ENCODE measurements around the gene PRKCA.

PRKCA gene

DNA sequence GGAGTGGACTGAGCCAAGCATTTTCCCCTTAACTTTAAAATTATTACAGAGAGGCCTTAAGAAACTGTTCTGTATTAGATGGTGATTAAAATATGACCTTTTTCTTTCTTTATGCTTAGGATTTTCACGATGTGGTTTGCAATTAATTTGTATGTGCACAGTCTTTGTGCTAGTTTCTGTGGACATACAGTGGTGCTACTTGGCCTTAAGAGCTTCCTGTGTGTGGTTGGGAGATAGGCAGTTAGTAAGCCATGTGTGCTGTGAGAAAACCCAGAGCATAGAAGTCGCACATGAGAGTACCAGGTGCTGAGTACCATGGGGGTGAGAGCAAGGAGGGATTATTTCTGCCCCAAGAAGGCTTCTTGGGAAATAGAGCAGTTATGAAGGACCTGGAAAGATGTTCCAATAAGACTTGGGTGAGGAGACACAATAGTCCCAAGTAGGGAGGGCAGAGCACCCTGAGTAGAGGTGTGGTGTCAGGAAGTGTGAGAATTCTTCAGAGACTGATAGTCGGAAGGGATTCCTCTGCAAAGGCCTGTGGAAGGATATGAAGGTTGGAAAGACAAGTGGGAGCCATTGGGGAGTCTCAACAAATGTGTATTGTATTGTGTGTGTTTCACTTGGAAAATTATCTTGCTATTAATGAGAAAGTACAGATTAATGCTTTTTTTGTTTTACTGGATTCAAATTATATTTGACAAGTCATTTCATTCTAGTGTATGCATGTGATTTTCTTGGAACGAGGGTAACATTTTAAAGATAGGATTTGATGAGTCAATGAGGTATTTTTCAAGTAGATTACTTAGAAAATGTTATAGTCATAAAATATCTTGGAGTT is 239.9 kb downstream of the PRKCA start:
- Histone ChIP-seq H3K4me3 (ENCODE audit: low read length) (peak overlapping the region; percentile 70), H3K4me1 (ENCODE audit: control insufficient read depth, low read length) (peaks cover 63% of the 10 kb centered on the region), H3K79me2 (ENCODE audit: control insufficient read depth, low read length) (peaks cover 6% of the 10 kb centered on the region; the same call in 1 of the 2 replicates), H3K4me2 (ENCODE audit: low read length) (peak overlapping the region; percentile 87), H3K27ac (ENCODE audit: low read depth, low read length) (peak overlapping the region; percentile 96), H3F3A (ENCODE audit: control insufficient read depth, insufficient read depth) (peaks cover 23% of the 10 kb centered on the region), H3K36me3 (ENCODE audit: control insufficient read depth, low read length) (no peaks in the 10 kb centered on the region; the same call in 1 of the 2 replicates), H4K20me1 (ENCODE audit: control insufficient read depth, insufficient read depth, low read depth, low read length) (no peaks in the 10 kb centered on the region), H3K9me2 (replicated peaks; ENCODE audit: control insufficient read depth, low read length) (no peaks in the 10 kb centered on the region), H3K27me3 (ENCODE audit: control insufficient read depth, low read length) (no peaks in the 10 kb centered on the region), H3K9me3 (ENCODE audit: control insufficient read depth, insufficient read depth, low read length) (peaks cover 14% of the 10 kb centered on the region)
- TF ChIP-seq, protein P1, sequence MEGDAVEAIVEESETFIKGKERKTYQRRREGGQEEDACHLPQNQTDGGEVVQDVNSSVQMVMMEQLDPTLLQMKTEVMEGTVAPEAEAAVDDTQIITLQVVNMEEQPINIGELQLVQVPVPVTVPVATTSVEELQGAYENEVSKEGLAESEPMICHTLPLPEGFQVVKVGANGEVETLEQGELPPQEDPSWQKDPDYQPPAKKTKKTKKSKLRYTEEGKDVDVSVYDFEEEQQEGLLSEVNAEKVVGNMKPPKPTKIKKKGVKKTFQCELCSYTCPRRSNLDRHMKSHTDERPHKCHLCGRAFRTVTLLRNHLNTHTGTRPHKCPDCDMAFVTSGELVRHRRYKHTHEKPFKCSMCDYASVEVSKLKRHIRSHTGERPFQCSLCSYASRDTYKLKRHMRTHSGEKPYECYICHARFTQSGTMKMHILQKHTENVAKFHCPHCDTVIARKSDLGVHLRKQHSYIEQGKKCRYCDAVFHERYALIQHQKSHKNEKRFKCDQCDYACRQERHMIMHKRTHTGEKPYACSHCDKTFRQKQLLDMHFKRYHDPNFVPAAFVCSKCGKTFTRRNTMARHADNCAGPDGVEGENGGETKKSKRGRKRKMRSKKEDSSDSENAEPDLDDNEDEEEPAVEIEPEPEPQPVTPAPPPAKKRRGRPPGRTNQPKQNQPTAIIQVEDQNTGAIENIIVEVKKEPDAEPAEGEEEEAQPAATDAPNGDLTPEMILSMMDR (IDR thresholded peaks at IDR 0.05; ENCODE audit: low read depth, low read length, poor library complexity, severe bottlenecking) = no peak
- TF ChIP-seq EZH2phosphoT487 (IDR thresholded peaks at IDR 0.05; ENCODE audit: borderline replicate concordance, low read length) = no peak

DNA sequence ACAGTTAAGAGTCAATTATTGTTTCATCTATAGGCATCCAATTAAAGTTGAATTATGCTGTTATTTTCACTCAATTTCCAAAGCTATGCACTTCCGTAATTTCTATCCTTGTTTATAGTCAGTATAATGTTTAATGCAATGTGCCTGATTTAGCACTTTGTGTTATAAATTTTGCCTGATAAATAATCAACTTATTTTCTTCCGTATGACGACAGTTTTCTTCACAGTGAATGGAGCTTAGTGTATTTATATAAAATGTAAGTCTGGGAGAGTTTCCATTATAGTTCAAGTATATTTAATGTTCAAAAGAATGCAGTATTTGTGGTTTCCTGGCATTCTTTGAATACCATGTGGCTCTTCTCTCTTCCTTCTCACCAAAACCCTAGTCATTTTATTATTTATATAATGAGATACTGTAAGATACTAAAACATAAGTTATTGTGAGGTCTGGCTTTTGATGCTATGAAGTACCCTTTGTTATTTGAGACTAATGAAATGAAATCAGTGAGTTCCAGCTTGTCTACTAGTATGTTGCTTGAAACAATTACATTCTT is 240.6 kb downstream of the PRKCA start:
- H3K4me2 ChIP-seq (ENCODE audit: low read length) = peak overlapping the region; percentile 87
- no peaks in the 10 kb centered on the region for H3K9me2 ChIP-seq (replicated peaks; ENCODE audit: control insufficient read depth, low read length)
- H3K27me3 ChIP-seq (ENCODE audit: control insufficient read depth, low read length) = no peaks in the 10 kb centered on the region
- H3K79me2 ChIP-seq (ENCODE audit: control insufficient read depth, low read length) = peaks cover 6% of the 10 kb centered on the region; the same call in 1 of the 2 replicates
- peak overlapping the region; percentile 96 for H3K27ac ChIP-seq (ENCODE audit: low read depth, low read length)
- H3K9me3 ChIP-seq (ENCODE audit: control insufficient read depth, insufficient read depth, low read length) = peaks cover 14% of the 10 kb centered on the region
- no peaks in the 10 kb centered on the region; the same call in 1 of the 2 replicates for H3K36me3 ChIP-seq (ENCODE audit: control insufficient read depth, low read length)
- TF ChIP-seq, protein P1 (IDR thresholded peaks at IDR 0.05; ENCODE audit: low read depth, low read length, poor library complexity, severe bottlenecking) = no peak
- no peak for TF ChIP-seq EZH2phosphoT487 (IDR thresholded peaks at IDR 0.05; ENCODE audit: borderline replicate concordance, low read length)
- H4K20me1 ChIP-seq (ENCODE audit: control insufficient read depth, insufficient read depth, low read depth, low read length) = no peaks in the 10 kb centered on the region
- peaks cover 60% of the 10 kb centered on the region for H3K4me1 ChIP-seq (ENCODE audit: control insufficient read depth, low read length)
- peak overlapping the region; percentile 70 for H3K4me3 ChIP-seq (ENCODE audit: low read length)
- peaks cover 23% of the 10 kb centered on the region for H3F3A ChIP-seq (ENCODE audit: control insufficient read depth, insufficient read depth)

DNA sequence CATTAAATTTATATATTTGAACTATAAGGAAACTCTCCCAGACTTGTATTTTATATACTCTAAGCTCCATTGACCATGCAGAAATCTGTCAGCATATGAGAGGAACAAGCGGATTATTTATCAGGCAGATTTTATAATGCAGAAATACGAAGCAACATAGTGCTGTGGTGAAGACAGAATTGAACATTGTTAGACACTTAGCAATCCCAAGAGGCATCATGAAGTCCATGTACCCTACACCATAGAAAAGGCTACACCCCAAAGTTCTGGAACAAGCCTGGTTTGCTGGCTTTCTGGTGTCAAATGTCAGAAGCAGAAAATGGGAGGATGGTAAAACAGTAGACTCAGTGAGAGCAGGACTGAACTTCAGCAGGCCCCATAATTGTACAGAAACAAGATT is 241.1 kb downstream of the PRKCA start:
- peaks cover 14% of the 10 kb centered on the region for H3K9me3 ChIP-seq (ENCODE audit: control insufficient read depth, insufficient read depth, low read length)
- H4K20me1 ChIP-seq (ENCODE audit: control insufficient read depth, insufficient read depth, low read depth, low read length) = no peaks in the 10 kb centered on the region
- H3K4me1 ChIP-seq (ENCODE audit: control insufficient read depth, low read length) = peaks cover 59% of the 10 kb centered on the region
- H3K36me3 ChIP-seq (ENCODE audit: control insufficient read depth, low read length) = no peaks in the 10 kb centered on the region; the same call in 1 of the 2 replicates
- peak overlapping the region; percentile 96 for H3K27ac ChIP-seq (ENCODE audit: low read depth, low read length)
- no peaks in the 10 kb centered on the region for H3K27me3 ChIP-seq (ENCODE audit: control insufficient read depth, low read length)
- H3K9me2 ChIP-seq (replicated peaks; ENCODE audit: control insufficient read depth, low read length) = no peaks in the 10 kb centered on the region
- peaks cover 23% of the 10 kb centered on the region for H3F3A ChIP-seq (ENCODE audit: control insufficient read depth, insufficient read depth)
- TF ChIP-seq, protein P1 (IDR thresholded peaks at IDR 0.05; ENCODE audit: low read depth, low read length, poor library complexity, severe bottlenecking) = no peak
- TF ChIP-seq EZH2phosphoT487 (IDR thresholded peaks at IDR 0.05; ENCODE audit: borderline replicate concordance, low read length) = no peak
- peaks cover 6% of the 10 kb centered on the region; the same call in 1 of the 2 replicates for H3K79me2 ChIP-seq (ENCODE audit: control insufficient read depth, low read length)
- H3K4me2 ChIP-seq (ENCODE audit: low read length) = peak overlapping the region; percentile 87
- peak overlapping the region; percentile 70 for H3K4me3 ChIP-seq (ENCODE audit: low read length)

All from DOHH2 (cell line).